A549 (cell line): ENCODE data around the gene HEMGN. TPM values are rescaled to one million over a fixed set of nuclear protein-coding genes. Genes with fewer than 3 reads are reported as not detected.

ENCODE experiments used
- polyA plus RNA-seq, 4 experiments: library from polyadenylated mRNA; depleted of rRNA in 3 of 4; stranded (reverse); fragments of >200 nt; fragmentation: RNase III in 1 of 4; extraction: RNeasy Plus Mini Kit Qiagen cat#74134 plus additional on column Dnase treatment in 1 of 4; gene quantifications; 2 replicates in 3 of 4; 3 replicates in 1 of 4; pipeline ENCODE4 v1.2.3, GENCODE V29; 2011 to 2017
- small RNA-seq, 6 experiments: library from RNA; depleted of rRNA; stranded (forward); fragments of <200 nt; gene quantifications; one replicate each; pipeline ENCODE3, GENCODE V24; 2012

The HEMGN gene
- polyA plus RNA-seq, 2 of the 4 experiments (the other 2 are of a cell fraction), result not detected

Small RNA genes within 50 kb of the gene (small RNA-seq; reads per million reads assigned to genes)
- gene RF00019, result 0 reads per million in 6 experiments

Other genes with a start within 250 kb of the HEMGN start
- gene XPA, start 240.8 kb downstream of the HEMGN start, polyA plus RNA-seq (2011; rRNA removed), result 4.5 and 8.0 TPM in 2 replicates
- 14.0 to 14.9 TPM (median 14.6 TPM) in 3 replicates for gene XPA, start 240.8 kb downstream of the HEMGN start, polyA plus RNA-seq (2017; fragmentation: RNase III; extraction: RNeasy Plus Mini Kit Qiagen cat#74134 plus additional on column Dnase treatment)
- 4.3 and 5.5 TPM in 2 replicates for gene FOXE1, start 84.9 kb downstream of the HEMGN start, polyA plus RNA-seq (2011; rRNA removed)
- gene FOXE1, start 84.9 kb downstream of the HEMGN start, polyA plus RNA-seq (2017; fragmentation: RNase III; extraction: RNeasy Plus Mini Kit Qiagen cat#74134 plus additional on column Dnase treatment), result 5.7 to 6.8 TPM (median 6.3 TPM) in 3 replicates
- 18.8 and 19.4 TPM in 2 replicates for gene TRMO, start 15.7 kb downstream of the HEMGN start, polyA plus RNA-seq (2011; rRNA removed)
- 12.0 to 13.1 TPM (median 12.3 TPM) in 3 replicates for gene TRMO, start 15.7 kb downstream of the HEMGN start, polyA plus RNA-seq (2017; fragmentation: RNase III; extraction: RNeasy Plus Mini Kit Qiagen cat#74134 plus additional on column Dnase treatment)
- 97.0 and 127 TPM in 2 replicates for gene ANP32B, start 45.2 kb upstream of the HEMGN start, polyA plus RNA-seq (2011; rRNA removed)
- gene ANP32B, start 45.2 kb upstream of the HEMGN start, polyA plus RNA-seq (2017; fragmentation: RNase III; extraction: RNeasy Plus Mini Kit Qiagen cat#74134 plus additional on column Dnase treatment), result 346 to 360 TPM (median 350 TPM) in 3 replicates
- gene NANS, start 118.6 kb upstream of the HEMGN start, polyA plus RNA-seq (2011; rRNA removed), result 66.6 and 70.2 TPM in 2 replicates
- gene NANS, start 118.6 kb upstream of the HEMGN start, polyA plus RNA-seq (2017; fragmentation: RNase III; extraction: RNeasy Plus Mini Kit Qiagen cat#74134 plus additional on column Dnase treatment), result 53.3 to 58.2 TPM (median 56.8 TPM) in 3 replicates
- gene TRIM14, start 181.1 kb upstream of the HEMGN start, polyA plus RNA-seq (2011; rRNA removed), result 9.2 and 9.7 TPM in 2 replicates
- gene TRIM14, start 181.1 kb upstream of the HEMGN start, polyA plus RNA-seq (2017; fragmentation: RNase III; extraction: RNeasy Plus Mini Kit Qiagen cat#74134 plus additional on column Dnase treatment), result 8.8 to 10.1 TPM (median 9.1 TPM) in 3 replicates